Measurements from ENCODE around the gene ADAMTSL1. TPM values are rescaled to one million over a fixed set of nuclear protein-coding genes. Genes with fewer than 3 reads are reported as not detected.

Gene ADAMTSL1
- polyA plus RNA-seq, 1 donor from 2014 or later = 1.1 TPM

DNA sequence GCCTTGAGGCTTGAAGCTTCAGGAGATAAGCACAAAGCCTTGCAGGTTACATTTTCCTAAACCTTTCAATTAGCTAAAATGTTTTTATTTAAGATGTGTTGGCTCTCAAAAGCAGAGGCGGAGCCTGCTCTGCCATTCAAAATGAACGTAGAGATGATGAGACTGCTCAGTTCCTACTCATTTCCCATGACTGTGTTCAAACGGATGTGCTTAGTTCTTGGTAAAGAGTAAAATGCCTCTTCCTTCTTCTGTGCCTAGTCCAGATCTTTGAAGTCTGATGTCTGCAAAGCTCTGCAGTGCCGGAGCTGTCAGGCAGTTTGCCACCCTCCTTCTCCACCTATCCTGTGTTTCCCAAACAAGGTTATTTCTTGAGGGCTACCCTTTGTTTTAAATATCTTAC lies 46.3 kb upstream of the ADAMTSL1 start:
- Histone ChIP-seq H3K4me2 (ENCODE audit: low read length) (no peak overlapping the region), H3K4me3 (ENCODE audit: low read length) (no peak overlapping the region), H3K79me2 (replicated peaks; ENCODE audit: insufficient read depth, low read length) (no peaks in the 10 kb centered on the region), H3K9me2 (ENCODE audit: insufficient read depth, low read length) (no peaks in the 10 kb centered on the region), H3K36me3 (ENCODE audit: insufficient read depth, low read length) (no peaks in the 10 kb centered on the region), H3K9me3 (ENCODE audit: low read length) (no peaks in the 10 kb centered on the region), H4K20me1 (ENCODE audit: insufficient read depth) (no peaks in the 10 kb centered on the region), H3F3A (ENCODE audit: insufficient read depth, low read length, poor library complexity, severe bottlenecking) (no peaks in the 10 kb centered on the region), H2AFZ (ENCODE audit: low read depth, low read length) (no peak overlapping the region), H3K27ac (ENCODE audit: low read length) (no peak overlapping the region), H3K9ac (ENCODE audit: low read length) (no peak overlapping the region), H3K27me3 (ENCODE audit: insufficient read depth, low read depth, low read length) (no peaks in the 10 kb centered on the region)
- TF ChIP-seq MXI1 (conservative IDR thresholded peaks at IDR 0.05; ENCODE audit: poor library complexity, severe bottlenecking) (no peak), EZH2 (IDR thresholded peaks at IDR 0.05; ENCODE audit: borderline replicate concordance, insufficient read depth, low read length, poor library complexity, severe bottlenecking) (no peak), TAF1 (IDR thresholded peaks at IDR 0.05; ENCODE audit: low read depth) (no peak)

DNA sequence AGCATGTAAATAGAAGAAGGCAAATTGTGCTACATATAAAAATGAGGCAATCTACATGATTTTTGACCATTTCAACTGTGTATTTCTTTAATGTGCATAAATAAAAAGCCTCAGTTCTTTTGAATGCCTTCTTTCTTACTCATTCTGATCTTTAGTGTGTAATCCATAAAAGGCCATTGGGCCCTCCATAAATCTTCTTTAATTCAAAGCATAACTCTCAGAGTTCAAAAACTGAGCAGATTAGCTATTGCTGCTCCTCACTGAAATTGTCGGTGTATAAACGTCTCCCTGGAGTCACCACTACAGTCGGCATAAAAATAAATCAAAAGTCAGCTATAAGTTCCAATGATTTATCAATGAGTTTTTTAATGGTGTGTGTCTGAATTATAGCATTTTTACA lies 45.3 kb upstream of the ADAMTSL1 start:
- TF ChIP-seq MXI1 (conservative IDR thresholded peaks at IDR 0.05; ENCODE audit: poor library complexity, severe bottlenecking) (no peak), EZH2 (IDR thresholded peaks at IDR 0.05; ENCODE audit: borderline replicate concordance, insufficient read depth, low read length, poor library complexity, severe bottlenecking) (no peak)
- TF ChIP-seq, protein P1, sequence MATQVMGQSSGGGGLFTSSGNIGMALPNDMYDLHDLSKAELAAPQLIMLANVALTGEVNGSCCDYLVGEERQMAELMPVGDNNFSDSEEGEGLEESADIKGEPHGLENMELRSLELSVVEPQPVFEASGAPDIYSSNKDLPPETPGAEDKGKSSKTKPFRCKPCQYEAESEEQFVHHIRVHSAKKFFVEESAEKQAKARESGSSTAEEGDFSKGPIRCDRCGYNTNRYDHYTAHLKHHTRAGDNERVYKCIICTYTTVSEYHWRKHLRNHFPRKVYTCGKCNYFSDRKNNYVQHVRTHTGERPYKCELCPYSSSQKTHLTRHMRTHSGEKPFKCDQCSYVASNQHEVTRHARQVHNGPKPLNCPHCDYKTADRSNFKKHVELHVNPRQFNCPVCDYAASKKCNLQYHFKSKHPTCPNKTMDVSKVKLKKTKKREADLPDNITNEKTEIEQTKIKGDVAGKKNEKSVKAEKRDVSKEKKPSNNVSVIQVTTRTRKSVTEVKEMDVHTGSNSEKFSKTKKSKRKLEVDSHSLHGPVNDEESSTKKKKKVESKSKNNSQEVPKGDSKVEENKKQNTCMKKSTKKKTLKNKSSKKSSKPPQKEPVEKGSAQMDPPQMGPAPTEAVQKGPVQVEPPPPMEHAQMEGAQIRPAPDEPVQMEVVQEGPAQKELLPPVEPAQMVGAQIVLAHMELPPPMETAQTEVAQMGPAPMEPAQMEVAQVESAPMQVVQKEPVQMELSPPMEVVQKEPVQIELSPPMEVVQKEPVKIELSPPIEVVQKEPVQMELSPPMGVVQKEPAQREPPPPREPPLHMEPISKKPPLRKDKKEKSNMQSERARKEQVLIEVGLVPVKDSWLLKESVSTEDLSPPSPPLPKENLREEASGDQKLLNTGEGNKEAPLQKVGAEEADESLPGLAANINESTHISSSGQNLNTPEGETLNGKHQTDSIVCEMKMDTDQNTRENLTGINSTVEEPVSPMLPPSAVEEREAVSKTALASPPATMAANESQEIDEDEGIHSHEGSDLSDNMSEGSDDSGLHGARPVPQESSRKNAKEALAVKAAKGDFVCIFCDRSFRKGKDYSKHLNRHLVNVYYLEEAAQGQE (IDR thresholded peaks at IDR 0.05; ENCODE audit: borderline replicate concordance) = no peak
- Histone ChIP-seq H3K27me3 (ENCODE audit: insufficient read depth, low read depth, low read length) (no peaks in the 10 kb centered on the region), H3K27ac (ENCODE audit: low read length) (no peak overlapping the region), H3F3A (ENCODE audit: insufficient read depth, low read length, poor library complexity, severe bottlenecking) (no peaks in the 10 kb centered on the region), H3K9me2 (ENCODE audit: insufficient read depth, low read length) (no peaks in the 10 kb centered on the region), H3K9ac (ENCODE audit: low read length) (no peak overlapping the region), H4K20me1 (ENCODE audit: insufficient read depth) (no peaks in the 10 kb centered on the region), H3K4me2 (ENCODE audit: low read length) (no peak overlapping the region), H3K36me3 (ENCODE audit: insufficient read depth, low read length) (no peaks in the 10 kb centered on the region), H3K4me3 (ENCODE audit: low read length) (no peak overlapping the region), H2AFZ (ENCODE audit: low read depth, low read length) (no peak overlapping the region), H3K9me3 (ENCODE audit: low read length) (no peaks in the 10 kb centered on the region), H3K79me2 (replicated peaks; ENCODE audit: insufficient read depth, low read length) (no peaks in the 10 kb centered on the region)

DNA sequence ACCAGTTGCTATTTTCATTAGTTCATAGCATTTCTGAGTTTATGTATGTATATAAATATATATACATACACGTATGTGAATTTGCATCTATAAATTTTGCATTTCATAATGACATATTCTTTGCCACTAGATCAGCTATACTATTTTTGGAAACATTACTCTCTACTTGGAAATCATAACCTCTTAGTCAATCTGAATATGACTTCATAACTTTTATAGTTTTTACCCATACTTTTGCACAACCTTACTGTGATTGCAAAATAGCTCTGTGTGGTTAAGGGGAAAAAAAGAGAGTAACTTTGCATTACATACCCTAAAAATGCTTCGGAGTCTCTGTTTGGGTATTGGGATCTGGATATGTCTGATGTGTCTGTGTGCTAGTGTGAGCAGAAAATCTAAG lies 44.9 kb upstream of the ADAMTSL1 start:
- Histone ChIP-seq H4K20me1 (ENCODE audit: insufficient read depth) (no peaks in the 10 kb centered on the region), H2AFZ (ENCODE audit: low read depth, low read length) (no peak overlapping the region), H3K9me2 (ENCODE audit: insufficient read depth, low read length) (no peaks in the 10 kb centered on the region), H3K4me3 (ENCODE audit: low read length) (no peak overlapping the region), H3K27ac (ENCODE audit: low read length) (no peak overlapping the region), H3K36me3 (ENCODE audit: insufficient read depth, low read length) (no peaks in the 10 kb centered on the region), H3K27me3 (ENCODE audit: insufficient read depth, low read depth, low read length) (no peaks in the 10 kb centered on the region), H3K9me3 (ENCODE audit: low read length) (no peaks in the 10 kb centered on the region), H3K4me2 (ENCODE audit: low read length) (no peak overlapping the region), H3K79me2 (replicated peaks; ENCODE audit: insufficient read depth, low read length) (no peaks in the 10 kb centered on the region), H3F3A (ENCODE audit: insufficient read depth, low read length, poor library complexity, severe bottlenecking) (no peaks in the 10 kb centered on the region), H3K9ac (ENCODE audit: low read length) (no peak overlapping the region)
- TF ChIP-seq, protein P1 (IDR thresholded peaks at IDR 0.05; ENCODE audit: borderline replicate concordance) = no peak
- TF ChIP-seq SMC3 (conservative IDR thresholded peaks at IDR 0.05; ENCODE audit: poor library complexity) (no peak), EZH2 (IDR thresholded peaks at IDR 0.05; ENCODE audit: borderline replicate concordance, insufficient read depth, low read length, poor library complexity, severe bottlenecking) (no peak), TAF1 (IDR thresholded peaks at IDR 0.05; ENCODE audit: low read depth) (no peak), MXI1 (conservative IDR thresholded peaks at IDR 0.05; ENCODE audit: poor library complexity, severe bottlenecking) (no peak), EP300 (conservative IDR thresholded peaks at IDR 0.05; ENCODE audit: poor library complexity, severe bottlenecking) (no peak), RAD21 (conservative IDR thresholded peaks at IDR 0.05) (no peak), POLR2AphosphoS5 (IDR thresholded peaks at IDR 0.05) (no peak)
- TF ChIP-seq, protein P2, sequence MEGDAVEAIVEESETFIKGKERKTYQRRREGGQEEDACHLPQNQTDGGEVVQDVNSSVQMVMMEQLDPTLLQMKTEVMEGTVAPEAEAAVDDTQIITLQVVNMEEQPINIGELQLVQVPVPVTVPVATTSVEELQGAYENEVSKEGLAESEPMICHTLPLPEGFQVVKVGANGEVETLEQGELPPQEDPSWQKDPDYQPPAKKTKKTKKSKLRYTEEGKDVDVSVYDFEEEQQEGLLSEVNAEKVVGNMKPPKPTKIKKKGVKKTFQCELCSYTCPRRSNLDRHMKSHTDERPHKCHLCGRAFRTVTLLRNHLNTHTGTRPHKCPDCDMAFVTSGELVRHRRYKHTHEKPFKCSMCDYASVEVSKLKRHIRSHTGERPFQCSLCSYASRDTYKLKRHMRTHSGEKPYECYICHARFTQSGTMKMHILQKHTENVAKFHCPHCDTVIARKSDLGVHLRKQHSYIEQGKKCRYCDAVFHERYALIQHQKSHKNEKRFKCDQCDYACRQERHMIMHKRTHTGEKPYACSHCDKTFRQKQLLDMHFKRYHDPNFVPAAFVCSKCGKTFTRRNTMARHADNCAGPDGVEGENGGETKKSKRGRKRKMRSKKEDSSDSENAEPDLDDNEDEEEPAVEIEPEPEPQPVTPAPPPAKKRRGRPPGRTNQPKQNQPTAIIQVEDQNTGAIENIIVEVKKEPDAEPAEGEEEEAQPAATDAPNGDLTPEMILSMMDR (IDR thresholded peaks at IDR 0.05; ENCODE audit: poor library complexity, severe bottlenecking) = no peak

Data from neural cell (in vitro differentiated cells).